Skin of body (tissue), 2 donors: ENCODE data around the gene KATNAL1. TPM values are rescaled to one million over a fixed set of nuclear protein-coding genes. Genes with fewer than 3 reads are reported as not detected.
"Not testable (repeated sequence)": the region's sequence is repeated elsewhere in the genome, so short reads cannot be mapped to it uniquely, and the experiment has no call there.

Experiments
- DNase-seq: peaks from one replicate; lab custom pipeline; 2025; lab: John Stamatoyannopoulos, UW
- total RNA-seq: library from RNA; depleted of rRNA; stranded (reverse); fragments of >200 nt; gene quantifications from one replicate; pipeline ENCODE4 v1.2.3, GENCODE V29; 2014

KATNAL1 gene
- total RNA-seq, 1 donor from 2014 or later = 20.4 TPM

DNA sequence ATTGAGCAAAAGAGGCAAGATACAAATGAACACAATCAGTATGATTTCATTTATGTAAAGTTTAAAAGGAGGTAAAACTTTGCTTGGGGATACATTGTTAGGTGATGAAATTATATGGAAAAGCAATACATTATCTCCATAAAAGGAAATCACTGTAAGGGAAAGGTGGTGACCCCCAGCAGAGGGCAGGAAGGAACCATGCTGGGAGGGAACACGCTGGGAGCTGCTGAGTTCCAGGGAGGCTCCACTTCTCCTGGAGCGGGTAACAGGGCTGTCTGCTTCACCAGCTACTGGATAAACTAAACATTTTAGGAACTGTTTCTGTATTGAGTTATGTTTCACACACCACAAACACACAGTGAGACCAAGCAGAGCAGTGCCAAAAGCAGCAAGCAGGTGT is 91.2 kb downstream of the KATNAL1 start:
- DNase-seq = no peak

DNA sequence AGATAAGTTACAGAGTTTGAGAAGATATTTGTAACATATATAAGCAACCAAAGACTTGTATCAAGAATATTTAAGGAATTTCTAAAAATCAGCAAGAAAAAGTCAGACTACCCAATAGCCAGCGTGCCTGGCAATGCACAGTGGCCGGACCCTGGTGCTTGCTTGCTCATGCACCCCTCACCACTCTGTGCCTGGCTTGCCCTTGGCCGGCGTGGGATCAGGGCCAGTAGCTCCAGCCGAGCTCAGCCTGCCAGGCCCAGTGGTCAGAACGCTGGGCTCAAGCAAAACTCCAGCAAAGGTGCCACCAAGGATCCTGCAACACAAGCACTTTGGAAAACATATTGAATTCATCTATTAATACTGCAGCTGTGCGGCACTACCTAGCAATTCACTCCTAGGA is 95.1 kb downstream of the KATNAL1 start:
- no peak for DNase-seq

DNA sequence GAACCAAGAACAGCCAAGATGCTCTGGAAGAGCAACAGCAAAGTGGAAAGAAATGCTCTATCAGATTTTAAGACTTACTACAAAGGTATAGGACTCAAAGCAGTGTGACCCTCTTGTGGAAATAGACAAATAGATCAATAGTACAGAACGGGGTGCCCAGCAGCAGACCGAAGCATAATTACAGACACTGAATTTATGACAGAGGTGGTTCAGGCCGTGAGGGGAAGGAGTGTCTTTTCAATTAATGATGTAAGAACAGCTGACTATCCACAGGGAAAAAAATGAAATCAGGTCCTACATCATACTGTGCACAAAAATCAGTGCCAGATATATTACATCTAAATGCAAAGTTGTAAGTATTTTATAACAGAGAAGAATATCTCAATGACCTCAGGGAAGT is 95.6 kb downstream of the KATNAL1 start:
- no peak for DNase-seq

DNA sequence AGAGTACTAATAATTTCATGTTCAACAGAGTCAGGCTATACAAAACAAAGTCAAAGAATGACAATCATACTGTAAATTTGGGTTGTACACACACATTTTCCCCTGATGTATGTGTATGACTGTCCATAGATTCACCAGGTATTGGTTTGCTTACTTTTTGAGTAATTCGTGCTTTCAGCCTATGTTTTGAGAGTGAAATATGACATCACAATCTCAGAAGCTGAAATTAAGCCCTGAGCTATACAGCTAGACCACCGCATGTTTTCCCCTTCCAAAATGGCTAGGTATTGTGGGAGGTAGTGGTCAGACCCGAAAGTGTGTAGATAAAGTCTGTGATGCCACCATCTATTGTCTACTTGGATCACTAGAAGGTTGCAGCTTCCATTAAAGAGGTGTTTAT is 102.8 kb downstream of the KATNAL1 start:
- no peak for DNase-seq

DNA sequence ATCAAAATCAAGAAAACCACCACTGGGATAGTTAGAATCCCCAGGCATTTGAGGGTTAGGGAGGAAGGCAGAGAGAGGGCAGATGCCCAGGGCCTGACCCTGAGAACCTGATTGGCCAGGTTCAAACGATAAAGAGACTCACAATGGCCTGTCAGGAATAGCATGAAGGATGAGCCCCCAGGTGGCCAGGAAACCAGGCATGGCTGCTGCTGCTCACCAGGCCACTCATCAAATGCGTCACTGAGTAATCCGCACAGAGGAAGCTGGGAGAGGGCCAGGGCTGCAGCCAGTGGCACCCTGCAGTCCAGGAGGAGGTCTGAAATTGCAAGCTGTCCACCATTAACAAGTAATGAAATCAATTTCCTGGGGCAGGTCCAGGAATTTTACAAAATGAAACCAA is 111.3 kb downstream of the KATNAL1 start:
- no peak for DNase-seq

DNA sequence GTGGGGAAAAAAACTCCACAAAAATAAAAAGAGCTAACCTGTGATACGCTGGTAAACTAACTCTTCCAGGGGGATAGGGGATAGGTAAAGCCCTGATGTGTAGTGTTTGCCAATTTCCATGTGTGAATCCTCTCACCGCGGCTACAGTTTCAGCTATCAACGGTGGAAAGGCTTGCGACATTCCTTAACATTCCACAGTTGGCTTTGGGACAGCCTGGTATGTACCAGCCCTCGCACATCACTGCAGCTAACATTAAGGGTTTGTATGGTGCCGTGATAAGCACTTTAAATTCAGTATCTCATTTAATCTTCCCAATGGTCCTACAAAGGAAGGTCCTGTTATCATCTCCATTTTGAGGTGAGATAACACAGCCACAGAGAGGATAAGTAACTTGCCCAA is 112.4 kb downstream of the KATNAL1 start:
- no peak for DNase-seq

DNA sequence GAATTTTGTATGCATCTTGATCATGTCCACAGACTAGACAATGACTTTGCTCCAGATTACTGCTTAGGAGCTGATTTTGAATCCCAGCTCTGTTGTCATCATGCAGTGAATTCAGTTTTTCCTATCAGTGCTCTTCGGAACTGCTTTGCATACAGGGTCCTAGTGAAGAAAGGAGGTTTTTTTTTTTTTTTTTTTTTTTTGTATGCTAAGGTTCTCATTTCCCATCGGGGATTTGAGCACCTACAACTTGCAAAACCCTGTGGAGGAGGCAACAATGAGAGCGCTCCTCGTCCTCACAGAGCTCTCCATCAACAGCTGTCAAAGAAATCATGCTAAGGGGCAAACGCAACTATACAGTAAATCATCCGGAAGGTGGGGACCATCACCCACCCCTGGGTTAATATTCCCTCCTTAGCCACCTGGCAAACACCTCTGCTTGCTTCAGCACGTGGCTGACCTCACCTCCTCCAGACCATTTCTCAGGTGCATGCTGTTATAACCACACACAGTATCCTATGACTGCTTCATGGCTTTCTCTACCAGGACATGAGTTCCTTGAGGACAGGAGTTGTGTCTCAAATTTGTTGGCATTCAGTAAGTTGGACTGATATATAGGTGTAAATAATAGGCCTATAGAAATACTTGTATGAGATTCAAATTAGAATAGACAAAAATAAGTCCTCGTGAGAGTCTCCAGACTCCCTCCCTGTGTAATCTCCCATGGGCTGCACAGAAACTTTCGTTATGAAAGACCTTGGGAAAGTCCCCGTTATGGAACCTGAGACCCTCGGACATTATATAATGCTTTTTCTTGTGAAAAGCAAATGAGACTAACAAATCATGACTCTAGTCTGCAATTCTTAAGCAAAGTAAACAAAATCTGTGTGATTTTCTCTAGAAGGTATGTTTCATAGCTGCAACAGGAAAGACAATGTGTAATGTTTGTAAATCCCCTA is 113.8 kb downstream of the KATNAL1 start:
- no peak for DNase-seq

DNA sequence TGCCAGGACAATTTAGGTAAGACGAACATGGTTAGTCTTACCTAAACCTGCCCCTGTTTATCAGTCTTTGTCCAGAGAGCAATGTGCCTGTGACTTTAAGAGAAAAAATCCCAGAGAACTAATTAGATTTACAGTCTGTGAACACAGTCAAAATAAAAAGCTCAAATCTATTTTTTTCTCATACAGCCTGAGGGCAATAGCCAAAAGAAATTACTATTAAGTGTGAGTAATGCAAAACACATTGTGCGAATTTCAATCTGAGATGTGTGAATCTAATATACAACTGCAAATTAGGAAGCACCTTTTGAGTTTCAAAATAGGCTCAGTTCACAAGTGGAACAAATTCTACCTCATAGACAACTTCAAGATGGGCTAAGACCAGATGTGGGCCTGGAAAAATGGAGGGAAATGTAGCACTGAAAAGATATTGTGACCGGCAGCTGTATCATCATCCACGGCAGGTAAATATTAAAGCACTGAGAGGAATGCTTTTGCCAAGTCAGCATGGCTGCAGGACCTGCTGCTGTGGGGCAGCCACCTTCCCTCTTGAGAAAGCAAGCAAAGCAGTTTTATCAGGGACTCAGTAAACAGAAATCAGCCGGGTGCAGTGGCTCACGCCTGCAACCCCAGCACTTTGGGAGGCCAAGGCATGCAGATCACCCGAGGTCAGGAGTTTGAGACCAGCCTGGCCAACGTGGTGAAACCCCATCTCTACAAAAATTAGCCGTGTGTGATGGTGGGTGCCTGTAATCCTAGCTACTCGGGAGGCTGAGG is 114.8 kb downstream of the KATNAL1 start:
- no peak for DNase-seq

DNA sequence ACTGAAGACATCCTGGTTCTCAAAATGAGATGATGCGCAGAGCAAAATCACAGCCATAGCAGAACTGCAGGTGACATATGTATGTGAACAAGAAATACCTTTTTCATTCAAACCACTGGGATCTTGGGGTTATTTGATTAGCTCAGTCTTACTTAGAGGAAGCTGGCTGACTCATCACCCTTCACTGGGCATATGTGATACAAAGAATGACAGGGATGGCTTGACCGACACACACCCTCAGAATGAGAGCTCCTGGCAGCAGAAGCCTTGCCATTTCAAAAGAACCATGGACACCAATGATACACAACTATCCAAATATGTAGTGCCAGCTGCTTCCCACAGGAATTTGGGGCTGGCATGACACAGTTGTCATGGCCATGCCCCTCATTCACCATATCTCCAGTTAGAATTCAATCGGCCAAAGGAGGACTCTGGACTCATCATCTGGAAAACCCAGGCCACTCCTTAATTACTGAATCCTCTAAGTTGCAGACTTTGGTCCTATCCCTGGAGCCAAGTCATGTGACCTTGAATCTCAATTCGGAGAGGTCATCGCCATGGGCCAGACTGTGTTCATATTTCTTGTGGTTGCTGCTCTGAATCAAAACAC is 115.8 kb downstream of the KATNAL1 start:
- no peak for DNase-seq

DNA sequence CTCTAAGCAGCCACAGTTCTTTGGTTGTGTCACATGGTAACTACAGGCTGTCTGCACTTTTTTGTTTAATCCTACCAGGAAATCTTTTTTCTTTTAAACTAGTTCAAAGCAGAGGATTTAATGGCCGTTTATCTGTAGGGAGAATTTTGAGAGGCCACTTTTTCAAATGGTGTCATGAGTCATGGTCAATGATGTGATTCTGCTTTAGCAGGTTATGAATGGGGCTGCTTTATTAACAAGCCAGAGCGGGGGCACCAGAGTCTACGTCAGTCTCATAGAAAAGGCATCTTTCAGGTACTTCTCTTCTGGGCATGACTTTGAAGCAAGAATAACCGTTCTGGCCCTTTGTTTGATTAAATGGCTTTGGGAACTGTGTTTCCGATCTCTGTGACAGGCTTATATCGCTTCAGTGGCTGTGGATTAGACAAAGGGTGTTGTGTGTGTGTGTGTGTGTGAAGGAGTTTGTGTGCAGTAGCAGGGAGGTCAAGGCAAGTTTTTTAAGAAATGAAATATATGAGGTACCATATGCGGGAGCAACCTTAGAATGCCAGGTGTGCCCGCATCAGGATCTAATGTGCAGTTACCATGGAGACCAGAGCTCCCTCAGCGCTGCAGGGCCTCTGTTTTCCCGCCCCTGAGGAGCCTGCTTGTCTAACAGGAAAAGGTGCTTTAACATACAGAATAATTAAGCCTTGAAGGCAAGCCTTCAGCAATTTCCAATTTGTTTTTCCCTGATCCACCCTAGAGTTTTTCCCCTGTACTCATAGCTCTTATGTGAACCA is 120.5 kb downstream of the KATNAL1 start:
- no peak for DNase-seq

DNA sequence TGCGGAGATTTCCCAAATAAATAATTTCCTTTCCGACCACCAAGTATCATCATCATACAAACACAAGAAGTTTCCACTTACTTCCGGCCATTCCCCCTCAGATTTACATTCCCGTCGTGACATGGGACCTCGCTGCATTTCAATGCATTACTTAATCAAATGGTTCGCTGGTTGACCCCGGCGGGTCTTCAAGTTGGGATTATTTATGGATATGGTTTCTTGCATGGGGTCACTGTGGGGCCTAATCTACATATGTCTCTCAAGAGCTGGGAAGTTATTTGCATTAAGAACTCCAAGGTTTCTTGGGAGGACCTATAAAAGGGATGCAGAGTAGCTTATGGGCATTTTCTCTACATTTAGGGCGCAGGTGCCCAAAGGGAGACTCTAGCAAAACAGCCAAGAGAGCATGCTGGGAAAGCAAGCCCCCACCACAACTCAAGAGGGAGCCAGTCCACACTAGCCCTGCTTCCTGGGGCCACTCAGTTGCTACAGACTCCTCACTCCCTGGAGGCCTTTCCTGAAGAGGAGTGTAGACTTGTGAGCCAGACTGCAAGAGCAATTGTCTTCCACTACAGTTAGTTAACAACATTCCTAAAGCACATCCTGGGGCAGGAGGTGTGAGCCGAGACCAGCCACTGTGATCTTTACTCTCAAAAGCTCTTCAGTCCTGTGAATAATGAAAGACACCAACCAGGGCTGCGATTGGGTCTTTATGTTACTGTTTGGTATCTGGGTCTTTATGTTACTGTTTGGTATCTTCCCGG is 125.3 kb downstream of the KATNAL1 start:
- no peak for DNase-seq

DNA sequence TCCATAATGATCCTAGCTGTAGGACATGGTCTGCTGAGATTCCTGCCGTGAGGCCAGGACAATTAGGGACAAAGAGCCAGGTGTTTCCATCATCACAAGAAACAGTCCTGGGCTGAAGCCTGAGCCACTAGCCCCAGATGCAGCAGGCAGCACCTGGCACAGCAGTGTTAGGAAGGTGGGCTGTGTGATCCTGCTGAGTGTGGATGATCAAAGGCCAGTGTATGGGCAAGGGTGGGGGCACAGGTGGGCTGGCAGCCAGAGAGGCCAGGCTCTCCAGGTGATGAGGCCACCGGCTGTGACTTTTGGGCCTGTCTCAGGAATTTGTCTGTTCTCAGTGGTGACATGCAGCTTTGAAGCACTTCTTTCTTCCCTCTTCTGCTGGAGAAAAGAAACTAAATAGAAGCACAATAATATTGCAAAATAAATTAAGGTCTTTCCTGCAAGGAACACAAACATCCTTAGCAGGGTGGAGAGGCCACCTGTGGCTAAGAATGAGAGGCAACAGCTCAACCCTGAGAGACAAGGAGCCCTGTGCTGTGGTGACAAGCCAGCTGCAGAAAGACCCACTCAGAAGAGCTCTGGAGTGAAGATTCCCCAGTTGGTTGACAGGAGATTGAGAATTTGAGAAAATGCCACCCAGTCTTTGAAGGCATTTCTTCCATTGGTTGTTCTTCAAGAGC is 127.6 kb downstream of the KATNAL1 start:
- no peak for DNase-seq

DNA sequence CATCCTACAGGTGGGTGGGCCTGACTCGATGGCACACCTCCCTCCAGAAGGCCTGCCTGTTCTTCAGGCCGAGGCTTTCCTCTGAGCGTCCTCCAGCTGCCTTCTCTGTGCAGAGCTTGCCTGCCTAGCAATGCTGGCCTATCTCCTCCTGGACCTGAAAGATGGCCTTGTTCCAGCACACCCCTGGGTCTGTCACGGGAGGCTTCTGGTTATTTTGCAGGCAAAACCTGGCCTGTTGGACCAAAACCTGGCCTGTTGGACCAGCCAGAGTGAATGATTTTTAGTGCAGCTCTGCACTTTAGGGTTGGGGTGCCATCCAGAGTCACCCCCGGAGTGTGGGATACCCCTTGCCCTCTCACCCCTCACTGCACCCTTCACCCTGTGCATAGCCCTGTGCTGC is 128.4 kb downstream of the KATNAL1 start:
- DNase-seq = no peak

DNA sequence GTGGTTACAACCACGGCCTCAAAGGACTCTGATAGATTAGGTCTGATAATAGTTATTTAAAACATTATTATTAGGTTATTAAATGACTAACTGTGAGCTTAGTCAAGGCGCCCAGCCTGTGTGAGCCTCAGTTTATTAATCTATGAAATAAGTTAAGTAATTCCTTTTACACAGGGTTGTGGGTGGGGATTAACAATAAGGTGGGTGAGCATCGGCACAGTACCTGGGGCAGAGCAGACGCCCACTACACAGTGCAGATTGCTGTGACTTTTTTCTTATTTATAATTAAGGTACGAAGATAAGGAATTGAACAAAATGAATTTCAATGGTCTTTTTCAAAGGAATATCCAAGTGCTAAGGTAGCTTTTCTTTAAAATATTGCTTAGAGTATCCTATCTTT is 132.2 kb downstream of the KATNAL1 start:
- no peak for DNase-seq

DNA sequence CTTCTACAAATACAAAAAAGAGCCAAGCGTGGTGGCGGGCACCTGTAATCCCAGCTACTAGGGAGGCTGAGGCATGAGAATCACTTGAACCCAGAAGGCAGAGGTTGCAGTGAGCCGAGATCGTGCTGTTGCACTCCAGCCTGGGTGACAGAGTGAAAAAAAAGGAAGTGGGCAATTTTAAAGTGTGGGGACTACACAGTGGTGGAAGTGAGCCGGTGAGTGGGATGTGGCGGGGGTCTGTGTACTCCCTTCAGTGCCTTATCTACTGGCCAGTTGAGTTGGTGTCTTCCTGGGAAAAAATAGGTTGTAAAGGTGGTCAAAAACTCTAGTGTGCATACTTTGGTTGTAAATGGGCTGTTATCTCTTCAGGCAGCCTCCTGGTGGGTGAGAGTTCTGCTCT is 133.1 kb downstream of the KATNAL1 start:
- not testable (repeated sequence) for DNase-seq

DNA sequence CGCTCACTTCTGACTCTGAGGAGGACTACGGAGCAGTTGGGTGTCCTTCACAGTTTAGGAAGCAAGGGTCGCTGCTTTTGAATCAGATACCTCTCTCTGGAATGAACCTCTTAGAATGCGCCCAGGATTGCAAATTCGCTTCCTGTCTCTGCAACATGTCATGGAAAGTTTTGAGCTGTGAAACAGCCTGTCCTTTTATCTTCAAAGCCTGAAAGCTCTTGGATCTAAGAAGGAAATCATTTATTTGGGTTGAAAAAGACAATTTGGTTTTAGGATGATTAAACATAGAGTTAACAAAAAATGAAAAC is 134.1 kb downstream of the KATNAL1 start:
- peak; percentile 6 for DNase-seq

DNA sequence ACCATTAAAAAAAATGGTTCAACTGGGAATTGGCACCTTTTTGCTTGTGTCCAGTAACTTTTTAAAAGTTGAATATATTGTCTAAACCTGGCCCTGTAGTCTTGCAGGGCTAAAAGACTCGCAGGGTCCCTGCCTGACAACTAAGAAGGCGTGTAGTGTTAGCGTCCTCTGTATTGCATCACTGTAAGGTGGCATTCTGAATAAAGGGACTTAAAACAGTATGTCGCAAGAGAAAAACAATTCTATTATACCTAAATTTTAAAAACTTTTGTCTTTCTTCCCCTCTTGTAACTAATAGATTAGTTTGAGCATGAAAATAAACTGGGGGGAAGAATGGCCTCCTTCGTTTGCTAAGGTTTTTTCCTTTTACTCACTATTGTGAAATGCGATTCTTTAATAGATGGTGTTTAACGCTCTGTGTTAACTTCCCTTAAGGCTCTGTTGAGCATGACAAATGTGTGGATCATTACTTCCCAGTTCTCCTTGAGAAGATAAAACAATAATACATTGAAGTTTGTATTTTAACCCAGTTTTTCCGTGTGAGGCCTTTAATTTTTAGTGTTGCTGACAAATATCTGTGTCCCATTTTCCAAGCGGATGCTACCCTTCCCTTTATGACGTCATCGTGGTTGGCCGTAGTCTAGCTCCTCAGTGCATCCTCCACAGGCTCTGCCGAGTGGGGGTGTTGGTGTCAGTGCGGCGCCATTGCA is 134.6 kb downstream of the KATNAL1 start:
- no peak for DNase-seq

DNA sequence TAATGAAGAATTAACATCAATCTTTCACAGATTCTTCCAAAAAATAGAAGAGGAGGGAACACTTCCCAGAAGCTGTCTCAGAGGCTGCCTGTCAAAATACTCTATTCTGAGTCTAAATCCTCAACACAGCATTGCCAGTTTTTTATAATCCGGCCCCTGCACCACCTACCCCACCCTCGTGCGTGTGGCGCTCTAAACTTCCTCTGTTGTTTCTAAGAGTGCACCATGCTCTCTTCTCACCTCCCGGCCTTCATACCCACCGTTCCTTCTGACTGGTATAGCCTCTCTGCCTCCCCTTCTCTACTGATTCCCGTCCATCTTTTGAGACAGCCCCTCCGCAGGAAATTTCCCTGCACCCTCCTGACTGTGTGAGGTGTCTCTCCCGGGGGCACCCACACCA is 136.8 kb downstream of the KATNAL1 start:
- no peak for DNase-seq

DNA sequence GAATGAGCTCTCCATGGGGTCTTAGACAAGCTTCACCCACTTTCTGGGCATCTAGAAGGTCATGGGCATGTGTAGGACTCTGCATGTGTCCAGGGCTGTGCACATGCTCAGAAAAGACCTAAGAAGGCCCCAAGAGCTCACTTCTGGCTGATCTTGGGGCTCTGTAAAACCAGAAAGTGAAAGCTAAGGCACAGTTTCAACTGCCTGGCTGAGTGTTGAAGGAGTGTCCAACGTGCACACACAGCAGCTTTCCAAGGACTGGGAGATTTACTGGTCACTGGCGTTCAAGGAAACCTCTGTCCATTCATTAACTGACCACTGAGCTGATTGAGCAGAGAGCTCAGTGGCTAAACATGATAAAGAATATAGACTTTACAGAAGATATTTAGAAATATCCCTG is 137.9 kb downstream of the KATNAL1 start:
- no peak for DNase-seq

DNA sequence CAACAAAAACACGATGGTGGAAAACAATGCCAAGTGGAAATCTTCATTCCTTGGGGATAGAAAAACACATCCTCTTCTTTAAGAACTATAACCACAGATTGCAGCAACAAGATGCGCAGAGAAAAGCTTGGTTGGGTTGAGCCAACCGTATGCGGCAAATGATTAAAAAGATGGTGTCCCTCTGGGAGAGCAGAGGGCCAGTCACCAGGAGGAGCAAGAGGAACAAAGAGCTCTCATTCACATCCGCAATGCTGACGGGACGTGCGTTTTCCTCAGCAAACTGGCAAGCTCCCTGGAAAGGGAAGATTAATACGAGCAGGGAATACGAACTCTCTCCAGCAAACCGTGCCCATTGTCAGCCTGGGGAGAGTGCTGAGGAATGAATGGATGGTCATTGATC is 141.6 kb downstream of the KATNAL1 start:
- DNase-seq = no peak
